Measurements from ENCODE around the gene OPRD1.
A peak's percentile ranks its signal among the peaks of the same experiment; 100 is the strongest.

The OPRD1 gene

DNA sequence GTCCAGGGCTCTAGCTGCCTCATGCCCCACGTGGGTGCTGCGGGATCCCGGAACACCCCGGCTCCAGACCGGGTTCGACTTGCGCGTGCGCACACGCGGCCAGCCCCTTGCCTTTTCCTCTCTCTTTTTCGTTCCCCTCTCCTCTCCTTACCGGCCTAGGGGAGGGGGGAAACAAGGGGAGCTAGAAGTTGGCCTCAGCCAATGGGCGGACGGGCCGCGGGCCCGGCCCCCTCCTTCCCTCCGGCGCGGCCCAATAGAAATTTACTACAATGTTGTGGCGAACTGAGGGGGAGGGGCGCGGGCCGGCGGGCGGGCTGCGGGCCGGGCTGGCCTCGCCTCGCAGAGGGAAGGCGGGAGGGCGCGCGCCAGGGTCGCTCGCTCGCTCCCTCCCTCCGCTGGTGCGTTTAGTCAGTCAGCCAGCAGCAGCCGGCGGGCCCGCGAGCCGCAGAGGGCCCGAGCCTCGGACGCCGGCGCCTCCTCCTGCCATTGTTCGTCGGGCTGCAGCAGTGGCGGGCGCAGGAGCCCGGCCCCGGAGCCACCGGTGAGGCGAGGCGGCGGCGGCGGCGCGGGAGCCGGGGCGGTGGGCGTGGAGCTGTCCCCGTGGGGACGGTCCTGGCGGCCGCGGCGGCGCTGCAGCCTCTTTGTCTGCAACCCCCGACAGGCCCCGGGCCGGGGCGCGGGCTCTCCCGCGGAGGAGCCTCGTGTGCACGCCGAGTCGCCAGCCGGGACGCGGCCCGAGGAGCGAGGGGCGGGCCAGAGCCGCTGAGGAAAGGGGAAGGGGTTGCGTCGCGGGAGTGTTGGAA is 102.5 kb downstream of the OPRD1 start, which contains the start of gene EPB41:
TSS of gene EPB41 (plus strand) at position 342 of the 803 bp plus-strand sequence. CDS start 72,869 bp downstream, outside the sequence.
- TF ChIP-seq, protein P1, sequence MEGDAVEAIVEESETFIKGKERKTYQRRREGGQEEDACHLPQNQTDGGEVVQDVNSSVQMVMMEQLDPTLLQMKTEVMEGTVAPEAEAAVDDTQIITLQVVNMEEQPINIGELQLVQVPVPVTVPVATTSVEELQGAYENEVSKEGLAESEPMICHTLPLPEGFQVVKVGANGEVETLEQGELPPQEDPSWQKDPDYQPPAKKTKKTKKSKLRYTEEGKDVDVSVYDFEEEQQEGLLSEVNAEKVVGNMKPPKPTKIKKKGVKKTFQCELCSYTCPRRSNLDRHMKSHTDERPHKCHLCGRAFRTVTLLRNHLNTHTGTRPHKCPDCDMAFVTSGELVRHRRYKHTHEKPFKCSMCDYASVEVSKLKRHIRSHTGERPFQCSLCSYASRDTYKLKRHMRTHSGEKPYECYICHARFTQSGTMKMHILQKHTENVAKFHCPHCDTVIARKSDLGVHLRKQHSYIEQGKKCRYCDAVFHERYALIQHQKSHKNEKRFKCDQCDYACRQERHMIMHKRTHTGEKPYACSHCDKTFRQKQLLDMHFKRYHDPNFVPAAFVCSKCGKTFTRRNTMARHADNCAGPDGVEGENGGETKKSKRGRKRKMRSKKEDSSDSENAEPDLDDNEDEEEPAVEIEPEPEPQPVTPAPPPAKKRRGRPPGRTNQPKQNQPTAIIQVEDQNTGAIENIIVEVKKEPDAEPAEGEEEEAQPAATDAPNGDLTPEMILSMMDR (IDR thresholded peaks at IDR 0.05; ENCODE audit: low read depth, low read length): no peak
- peak within 1 kb of the TSS; percentile 45 for H3K4me3 ChIP-seq (ENCODE audit: low read depth, low read length)
- in situ Hi-C loops (cut with HindIII; ENCODE audit: low sequenced_read_pairs): no loop called here
- DNase-seq (ENCODE audit: low read depth, low spot score): peak; percentile 92

DNA sequence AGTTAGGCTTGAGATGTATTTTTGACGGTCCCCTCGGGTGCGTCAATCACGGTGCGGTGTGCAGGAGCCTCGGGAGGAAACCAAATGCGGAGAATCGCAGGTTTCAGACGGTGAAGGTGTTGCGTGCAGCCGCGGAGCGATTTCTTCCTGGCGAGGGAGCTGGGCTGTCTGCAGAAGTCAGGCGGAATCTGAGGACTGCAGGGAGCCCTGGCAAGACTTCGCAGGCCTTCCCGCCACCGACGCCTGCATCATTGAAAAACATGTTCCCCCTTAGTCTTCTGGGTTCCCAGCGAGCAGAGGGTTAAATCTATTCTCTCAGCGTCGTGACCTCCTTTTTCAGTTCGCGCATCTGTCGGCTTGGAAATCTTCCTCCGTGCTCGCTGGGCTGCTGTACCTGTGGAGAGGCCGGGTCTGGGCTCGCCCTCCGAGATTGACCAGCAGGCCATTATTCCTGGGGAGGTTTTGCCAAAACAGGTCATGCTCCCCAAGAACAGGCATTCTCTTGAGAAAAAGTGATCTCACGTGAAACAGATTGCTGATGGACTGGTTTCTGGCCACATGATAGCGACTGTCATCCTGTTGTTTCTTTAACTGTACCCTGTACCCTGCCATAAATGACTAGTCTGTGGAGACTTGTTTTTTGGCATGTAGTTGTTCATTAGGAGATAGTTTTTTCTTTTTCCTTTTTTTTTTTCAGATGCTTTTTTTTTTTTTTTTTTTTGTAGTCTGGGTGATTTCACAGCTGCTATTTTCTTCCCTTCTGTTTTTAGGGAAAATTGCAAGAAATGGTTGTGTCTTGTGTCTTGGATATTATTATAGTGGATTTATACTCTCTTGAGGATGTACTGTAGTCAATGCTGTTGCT is 103.3 kb downstream of the OPRD1 start:
- DNase-seq (ENCODE audit: low read depth, low spot score): peak; percentile 29
- H3K4me3 ChIP-seq (ENCODE audit: low read depth, low read length): peak overlapping the region; percentile 45
- in situ Hi-C loops (cut with HindIII; ENCODE audit: low sequenced_read_pairs): no loop called here
- TF ChIP-seq, protein P1 (IDR thresholded peaks at IDR 0.05; ENCODE audit: low read depth, low read length): no peak

DNA sequence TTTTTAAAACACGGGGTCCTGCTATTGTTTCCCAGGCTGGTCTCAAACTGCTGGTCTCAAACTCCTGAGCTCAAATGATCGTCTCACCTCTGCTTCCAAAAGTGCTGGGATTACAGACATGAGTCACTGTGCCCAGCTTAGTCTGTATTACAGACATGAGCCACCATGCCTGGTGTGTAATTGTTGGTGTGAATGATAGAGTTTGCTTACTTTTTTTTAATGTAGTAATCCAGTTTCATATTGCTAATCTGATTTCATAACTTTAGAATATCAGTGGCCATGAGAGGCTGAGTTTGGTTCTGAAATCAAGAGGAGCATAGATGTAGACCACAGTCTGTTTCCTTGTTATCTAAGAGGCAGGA is 105.8 kb downstream of the OPRD1 start:
- DNase-seq (ENCODE audit: low read depth, low spot score): no peak
- TF ChIP-seq, protein P1 (IDR thresholded peaks at IDR 0.05; ENCODE audit: low read depth, low read length): no peak
- no peak overlapping the region for H3K4me3 ChIP-seq (ENCODE audit: low read depth, low read length)
- in situ Hi-C loops (cut with HindIII; ENCODE audit: low sequenced_read_pairs): no loop called here
